GM19239 (cell line): ENCODE results near the gene HADHB.
"Not testable (repeated sequence)": the region's sequence is repeated elsewhere in the genome, so short reads cannot be mapped to it uniquely, and the experiment has no call there.

Experiments
- DNase-seq: peaks from one replicate; pipeline ENCODE4 v3.0.0; 2011; ENCODE audit warnings: low spot score; ENCODE audit not compliant: insufficient read length
- FAIRE-seq: peaks from 2 replicates; lab custom pipeline; 2011; peaks lifted over from hg19 to GRCh38; lab: Jason Lieb, UNC

HADHB gene

DNA sequence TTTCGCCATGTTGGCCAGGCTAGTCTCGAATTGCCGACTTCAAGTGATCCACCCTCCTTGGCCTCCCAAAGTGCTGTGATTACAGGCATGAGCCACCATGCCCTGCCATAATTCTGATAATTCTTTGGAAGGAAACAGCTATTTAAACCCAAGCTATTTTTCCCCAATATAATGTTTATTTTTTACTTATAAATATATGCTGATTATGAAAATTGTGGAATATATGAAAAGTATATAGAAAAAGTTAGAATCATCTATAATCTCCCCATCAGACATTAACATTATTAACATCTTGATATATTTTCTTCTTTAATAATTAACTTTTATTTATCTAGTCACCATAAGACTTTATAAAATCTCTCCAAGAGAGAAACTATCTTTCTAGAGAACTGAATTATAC, 41.2 kb downstream of the HADHB start:
- FAIRE-seq, result no peak
- DNase-seq, result no peak

DNA sequence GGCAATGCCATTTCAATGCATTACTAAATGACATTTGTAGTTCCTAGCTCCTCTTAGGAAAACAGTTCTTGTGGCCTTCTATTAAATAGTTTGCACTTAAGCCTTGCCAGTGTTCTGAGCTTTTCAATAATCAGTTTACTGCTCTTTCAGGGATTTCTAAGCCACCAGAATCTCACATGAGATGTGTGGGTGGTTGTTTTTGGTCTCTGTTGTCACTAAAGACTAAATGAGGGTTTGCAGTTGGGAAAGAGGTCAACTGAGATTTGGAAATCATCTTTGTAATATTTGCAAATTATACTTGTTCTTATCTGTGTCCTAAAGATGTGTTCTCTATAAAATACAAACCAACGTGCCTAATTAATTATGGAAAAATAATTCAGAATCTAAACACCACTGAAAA, 45.3 kb downstream of the HADHB start:
- DNase-seq (no peak), FAIRE-seq (no peak)

DNA sequence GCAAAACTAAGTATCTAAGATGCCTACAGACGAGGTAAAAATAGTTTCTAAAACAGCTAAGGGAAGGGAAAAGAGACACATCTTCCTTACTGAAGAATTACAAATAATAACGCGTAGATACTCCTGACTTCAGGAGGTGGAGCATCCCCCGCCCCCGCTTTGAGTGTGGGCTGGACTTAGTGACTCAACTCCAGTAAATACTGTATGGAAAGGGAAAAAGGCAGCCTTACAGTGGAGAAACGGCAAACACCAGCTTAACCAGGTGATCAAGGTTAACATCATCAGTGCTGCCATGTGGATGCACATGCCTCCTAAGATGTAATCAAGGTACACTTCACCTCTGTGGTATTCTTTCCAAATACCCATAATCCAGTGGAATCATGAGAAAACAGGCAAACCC, 47.9 kb downstream of the HADHB start:
- DNase-seq (no peak), FAIRE-seq (no peak)

DNA sequence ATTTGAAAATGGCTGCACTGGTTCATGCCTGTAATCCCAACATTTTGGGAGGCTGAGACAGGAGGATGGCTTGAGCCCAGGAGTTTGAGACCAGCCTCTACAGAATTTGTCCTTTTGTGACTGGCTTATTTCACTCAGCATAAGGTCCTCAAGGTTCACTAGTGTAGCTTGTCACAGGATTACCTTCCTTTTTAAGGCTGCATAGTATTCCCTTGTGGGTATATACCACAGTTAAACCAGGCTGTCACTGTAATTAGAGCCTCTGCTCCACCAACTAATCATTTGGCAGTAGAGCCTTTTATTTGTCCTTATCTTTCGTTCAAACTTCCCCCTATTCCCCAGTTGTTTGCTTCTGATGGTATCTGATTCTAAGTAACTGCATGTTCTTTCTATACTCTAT, 50.8 kb downstream of the HADHB start:
- no peak for DNase-seq
- FAIRE-seq, result no peak

DNA sequence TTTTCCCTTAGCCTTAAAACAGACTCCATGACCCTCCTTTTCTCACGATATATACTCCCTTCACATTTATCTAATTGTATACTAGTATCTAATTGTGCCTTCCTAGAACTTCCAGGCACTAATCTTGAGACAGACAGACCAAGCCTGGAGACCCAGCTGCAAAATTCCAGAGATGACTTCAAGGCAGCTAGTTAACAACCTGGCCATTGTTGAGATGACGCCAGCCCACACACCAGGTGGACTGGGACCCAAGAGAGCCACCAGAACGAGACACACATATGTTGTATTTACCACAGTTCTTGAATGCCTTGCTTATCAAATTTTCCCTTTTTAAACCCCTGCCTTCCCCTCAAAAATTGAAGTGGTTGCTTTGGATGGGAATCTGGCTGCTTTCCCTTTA, 52.3 kb downstream of the HADHB start:
- FAIRE-seq, result no peak
- no peak for DNase-seq

DNA sequence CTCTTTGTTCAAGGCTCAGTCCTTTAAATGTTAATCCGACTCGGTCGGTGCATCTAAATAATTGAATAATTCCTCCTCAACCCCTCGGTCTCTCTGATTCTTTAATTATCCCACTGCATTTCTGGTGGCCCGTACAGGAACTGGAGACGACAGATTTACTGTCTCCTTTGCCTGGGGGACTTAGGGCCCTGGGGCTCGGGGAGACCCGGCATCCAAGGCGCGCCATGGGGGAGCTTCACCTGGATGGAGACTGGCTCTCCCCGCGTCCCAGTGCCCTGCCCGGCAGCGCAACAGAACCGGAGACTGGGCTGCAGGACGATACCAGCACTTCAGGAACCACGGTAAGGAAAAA, 53.5 kb downstream of the HADHB start:
- DNase-seq, result no peak
- FAIRE-seq, result no peak

DNA sequence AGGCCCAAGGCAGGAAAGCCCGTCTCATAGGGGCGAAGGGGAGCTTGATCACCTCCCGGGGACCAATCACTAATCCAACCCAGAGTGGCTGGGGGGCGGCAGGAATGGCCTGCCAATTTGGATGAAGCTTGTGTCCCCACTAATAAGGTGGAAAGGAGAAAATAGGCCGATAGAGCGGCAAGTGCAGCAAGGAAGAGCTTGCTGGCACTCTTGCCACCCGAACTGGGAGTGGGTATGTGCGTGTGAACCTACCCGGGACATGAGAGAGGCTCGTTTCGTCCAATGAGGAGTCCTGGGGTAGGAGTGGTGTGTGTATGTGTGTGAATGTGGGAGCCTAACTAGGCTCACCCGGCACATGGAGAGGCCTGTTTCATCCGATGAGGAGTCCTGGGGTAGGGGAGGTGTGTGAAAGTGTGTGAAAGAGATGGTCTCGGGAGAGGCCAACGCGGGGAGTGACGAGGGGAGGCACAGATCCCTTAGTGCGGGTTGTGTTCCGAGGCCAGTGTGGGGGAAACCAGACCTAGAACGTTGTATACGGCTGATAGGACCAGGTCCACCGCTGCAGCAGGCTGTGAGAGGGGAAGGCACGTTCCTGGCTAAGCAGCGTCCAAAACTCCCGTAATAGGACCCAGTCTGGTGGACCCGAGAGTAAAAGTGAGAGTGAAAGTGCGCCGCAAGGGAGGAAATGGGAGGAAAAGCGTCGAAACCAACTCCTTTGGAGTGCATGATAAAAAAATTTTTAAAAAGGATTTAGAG, 54.1 kb downstream of the HADHB start:
- DNase-seq (no peak), FAIRE-seq (peak; percentile 51)

DNA sequence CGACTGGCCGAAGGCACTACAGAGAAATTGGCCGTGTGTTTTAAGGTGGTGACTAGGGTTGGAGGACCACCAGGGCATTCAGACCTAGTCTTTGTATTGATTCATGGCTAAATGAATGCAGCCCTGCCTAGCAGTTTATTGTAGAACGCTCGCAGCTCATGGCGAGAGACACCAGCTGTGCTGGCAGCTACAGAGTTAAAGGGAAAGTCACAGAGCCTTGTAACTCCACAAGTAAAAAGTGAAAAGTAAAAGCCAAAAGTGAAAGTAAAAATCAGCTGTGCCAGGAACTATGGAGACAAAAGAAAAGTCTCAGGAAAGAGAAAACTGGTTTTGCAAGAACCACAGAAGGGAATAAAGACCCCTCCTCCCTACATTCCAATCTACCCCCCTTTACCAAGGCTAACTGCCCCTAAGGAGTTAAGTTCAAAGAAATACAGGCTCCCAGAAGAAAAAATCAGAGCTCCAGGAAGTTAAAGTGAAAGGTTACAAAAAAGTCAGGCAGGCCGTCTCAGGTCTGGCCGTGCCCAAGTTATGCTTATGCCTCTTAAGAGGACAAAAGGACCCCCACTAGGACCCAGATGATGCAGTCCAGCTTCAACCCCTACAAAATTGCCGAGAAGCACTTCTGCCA, 54.8 kb downstream of the HADHB start:
- FAIRE-seq (peak; percentile 75), DNase-seq (no peak)

DNA sequence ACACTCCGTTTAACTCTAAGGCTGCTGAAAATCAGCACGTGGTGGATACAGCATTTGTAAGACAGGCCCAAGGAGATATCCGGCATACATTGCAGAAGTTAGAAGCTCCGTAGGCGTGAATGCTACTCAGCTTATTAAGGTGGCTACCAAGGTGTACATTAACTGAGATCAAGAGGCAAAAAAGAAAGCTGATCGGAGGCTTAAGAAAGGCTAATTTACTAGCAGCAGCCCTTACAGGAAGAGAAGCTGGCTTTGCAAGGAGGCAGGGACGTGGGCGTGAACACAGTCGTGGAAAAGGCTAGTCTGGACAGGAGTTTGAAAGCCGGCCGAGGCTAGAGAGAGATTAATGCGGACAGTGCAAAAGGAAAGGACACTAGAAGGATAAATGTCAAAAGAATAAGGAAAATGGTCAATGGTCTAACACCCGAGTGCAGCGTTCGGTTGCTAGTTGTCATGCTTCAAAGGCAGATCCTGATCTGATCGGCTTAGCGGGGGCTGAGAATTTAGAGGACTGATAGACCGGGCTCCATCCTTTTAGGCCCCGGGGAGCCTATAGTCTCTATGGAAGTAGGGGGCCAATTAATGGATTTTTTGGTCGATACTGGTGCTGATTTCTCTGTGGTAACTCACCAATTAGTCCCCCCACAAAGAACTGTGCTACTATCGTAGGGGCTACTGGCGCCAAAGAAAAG, 55.6 kb downstream of the HADHB start:
- no peak for DNase-seq
- FAIRE-seq, result peak; percentile 31

DNA sequence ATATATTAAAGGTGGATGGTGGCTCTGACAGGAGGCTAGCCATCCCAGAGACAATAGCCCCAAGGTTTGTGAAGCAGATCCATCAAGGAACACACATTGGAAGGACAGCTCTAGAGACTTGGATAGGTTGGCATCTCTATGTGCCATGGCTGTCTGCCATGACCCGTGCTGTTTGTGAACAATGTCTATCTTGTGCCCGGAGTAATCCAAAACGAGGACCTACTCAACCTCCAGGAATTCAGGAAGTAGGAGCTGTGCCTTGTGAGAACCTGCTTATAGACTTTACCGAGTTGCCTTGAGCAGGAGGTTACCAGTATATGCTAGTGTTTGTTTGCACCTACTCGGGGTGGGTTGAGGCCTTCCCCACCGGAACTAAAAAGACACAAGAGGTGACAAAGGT, 58.1 kb downstream of the HADHB start:
- FAIRE-seq (no peak), DNase-seq (no peak)

DNA sequence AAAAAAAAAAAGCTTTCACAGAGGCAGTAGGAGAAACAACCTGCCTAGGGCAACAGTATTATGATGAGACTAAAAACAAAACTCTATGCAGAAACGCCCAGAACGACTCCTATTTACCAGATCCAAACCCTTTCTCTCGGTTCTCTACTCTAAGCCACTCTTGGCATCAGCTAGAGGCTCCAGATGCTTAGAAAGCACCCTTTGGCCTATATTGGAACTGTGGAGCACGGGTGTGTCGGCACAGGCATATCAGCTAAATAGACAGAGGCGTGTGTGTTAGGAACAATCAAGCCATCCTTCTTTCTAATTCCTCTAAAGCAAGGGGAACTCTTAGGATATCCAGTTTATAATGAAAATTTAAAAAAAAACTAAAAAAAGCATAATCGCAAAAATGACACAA, 60.4 kb downstream of the HADHB start:
- not testable (repeated sequence) for FAIRE-seq, DNase-seq

DNA sequence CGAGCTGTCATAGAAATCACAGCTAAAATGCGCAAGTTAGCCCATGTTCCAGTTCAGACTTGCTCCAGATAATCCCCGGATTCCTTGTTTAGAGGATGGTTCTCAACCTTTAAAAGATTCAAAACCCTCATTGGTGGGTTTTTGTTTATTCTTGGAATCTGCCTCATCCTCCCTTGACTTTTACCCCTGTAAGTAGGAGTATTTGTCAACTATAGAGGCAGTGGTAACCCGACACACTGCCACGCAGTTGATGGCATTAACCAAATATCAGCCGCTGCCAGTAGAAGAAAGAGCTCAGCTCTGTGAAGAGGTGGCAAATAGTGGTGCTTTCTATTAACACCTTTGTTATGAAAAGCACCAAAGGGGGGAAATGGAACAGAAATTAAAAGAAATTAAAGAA, 60.8 kb downstream of the HADHB start:
- DNase-seq, result no peak
- no peak for FAIRE-seq

DNA sequence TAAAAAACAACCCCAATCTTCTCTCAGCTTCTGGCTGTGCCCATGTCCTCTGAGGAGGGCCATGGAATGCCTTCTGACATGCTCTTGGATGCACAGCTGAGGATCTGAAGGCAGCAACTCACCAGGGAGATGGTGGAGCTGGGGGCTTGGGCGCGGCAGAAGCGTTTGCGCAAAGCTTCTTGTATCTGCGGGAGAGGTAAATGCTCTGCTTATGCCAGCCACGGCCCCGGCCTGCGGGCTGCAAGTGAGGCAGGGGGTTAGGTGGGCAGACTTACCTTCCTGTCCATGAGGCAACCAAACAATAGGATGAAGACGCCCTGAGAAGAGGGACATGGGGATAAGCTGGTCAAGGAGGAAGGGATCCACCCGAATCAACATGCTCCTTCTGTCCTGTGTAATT, 65.2 kb downstream of the HADHB start:
- no peak for FAIRE-seq
- DNase-seq, result no peak

DNA sequence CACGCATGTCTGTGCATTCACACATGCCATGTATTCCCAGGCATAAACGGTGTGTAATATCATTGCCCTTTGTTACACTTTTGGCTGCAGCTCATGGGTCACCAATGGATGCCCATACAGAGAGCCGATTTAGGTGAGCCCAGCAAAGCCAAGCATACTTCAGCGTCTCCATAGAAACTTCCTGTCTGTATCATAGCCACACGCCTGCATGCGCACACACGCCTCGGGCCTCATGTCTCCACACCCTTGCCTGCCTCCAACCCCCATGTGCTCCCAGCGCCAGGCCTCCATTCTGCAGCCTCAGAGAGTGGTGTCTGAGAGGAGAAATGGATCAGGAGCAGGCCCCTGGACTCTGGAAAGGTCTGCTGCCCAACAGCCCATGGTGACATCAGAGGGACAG, 67.7 kb downstream of the HADHB start:
- FAIRE-seq (no peak), DNase-seq (no peak)

DNA sequence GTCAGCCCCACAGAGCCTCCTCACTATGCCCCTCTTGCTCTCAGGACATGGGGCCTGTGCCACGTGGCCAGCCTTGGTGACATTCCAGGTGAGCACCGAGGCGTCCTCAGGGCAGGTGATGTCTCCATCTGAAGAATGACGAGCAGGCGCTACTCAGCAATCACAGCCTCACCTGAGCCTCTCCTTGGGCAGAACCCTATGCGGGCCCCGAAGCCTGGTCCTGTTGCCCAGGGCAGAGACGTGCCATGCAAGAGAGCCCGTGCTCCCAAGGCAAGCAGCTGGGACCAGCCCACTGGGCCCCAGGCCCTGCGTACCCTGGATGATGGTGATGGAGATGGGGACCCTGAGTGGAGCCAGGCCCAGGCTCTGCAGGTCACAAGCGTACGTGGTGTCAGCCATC, 68.7 kb downstream of the HADHB start:
- FAIRE-seq (no peak), DNase-seq (no peak)

DNA sequence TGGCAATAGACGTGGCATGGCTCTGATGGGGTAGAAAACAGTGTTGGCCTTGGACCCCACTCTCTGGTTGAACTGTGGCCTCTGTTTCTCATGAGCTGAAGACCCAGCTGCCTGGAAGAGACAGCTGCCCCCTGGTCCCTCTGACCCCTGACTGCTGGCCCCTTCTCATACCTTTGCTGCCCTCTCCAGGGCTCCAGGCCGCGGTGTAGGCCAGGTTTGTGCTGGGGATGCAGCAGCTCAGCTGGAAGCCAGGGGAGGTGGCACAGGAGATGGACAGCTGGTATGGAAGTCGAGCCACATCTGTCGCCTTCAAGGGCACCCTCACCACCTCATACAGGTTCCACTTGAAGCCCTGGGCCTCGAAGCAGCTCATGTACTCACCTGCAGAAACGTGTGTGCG, 69.5 kb downstream of the HADHB start:
- no peak for FAIRE-seq
- DNase-seq, result no peak

DNA sequence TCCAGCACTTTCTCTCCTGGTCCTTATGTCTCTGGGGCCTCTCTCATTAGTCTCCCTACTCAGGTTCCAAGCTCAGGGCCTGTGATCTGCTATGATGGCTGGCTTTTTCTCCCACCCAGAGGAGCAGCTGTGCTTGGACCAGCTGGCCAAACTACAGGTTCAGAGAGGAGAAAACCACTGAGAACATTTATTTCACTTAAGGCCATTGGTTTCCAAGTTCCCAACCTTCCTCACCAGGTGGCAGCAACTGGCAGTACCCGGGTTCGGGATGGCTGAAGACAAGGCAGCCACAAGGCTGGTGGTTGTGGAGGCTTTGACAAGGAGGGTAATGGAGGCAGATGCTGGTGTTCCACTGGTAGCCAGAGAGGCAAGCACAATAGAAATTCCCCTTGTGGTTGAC, 71.3 kb downstream of the HADHB start:
- no peak for DNase-seq
- no peak for FAIRE-seq

DNA sequence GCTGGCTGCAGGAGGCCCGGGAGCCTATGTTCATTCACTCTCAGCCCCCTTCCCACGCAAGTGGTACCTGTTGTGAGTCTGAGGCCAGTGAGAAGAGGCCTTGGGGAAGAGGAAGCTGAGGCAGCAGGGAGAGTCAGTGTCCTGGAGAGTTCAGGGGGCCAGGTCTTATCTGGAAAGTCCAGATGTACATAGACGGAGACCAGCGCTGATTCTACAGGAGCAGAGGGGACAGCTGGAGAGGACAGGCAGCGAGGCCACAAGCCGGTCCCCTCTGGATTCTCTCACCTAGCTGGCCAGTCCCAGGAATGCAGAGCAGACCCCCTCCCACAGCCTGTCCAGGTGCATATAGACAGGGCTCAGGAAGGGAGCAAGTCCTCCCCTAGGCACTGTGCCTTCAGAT, 72.1 kb downstream of the HADHB start:
- no peak for FAIRE-seq
- no peak for DNase-seq

DNA sequence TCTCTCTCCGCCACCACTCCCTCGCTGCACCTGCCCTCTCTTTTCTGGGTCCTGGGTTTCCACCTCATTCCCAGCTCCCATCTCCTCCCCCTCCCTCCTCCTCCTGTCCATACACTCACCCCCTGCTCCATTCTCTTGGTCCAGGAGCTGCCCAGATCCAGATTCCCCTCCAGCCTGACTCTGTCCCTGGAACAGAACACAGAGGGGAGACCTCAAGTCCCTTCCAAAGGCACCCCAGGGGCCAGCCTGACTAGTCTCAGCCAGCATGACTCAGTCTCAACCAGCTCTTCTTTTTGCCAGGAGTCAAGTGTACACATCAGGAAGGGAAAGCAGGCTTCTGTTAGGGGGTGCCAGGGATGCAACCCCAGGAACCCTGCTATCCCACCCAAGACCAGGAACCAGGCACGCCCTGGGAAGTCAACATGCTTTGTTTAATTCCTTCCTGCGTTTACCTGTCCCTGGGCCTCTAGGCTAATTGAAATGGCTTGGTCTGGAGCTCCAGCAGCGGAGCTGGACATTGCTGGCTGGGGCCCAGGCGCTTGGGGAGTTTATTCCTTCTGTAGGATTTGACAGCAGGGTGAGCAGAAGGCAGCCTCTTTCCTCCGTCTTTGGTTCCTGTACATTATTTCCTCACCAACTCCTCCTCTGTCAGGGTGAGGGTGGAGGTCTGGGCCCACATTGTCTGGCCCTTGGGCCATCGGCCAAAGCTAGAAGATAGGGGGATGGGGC, 72.8 kb downstream of the HADHB start:
- FAIRE-seq (no peak), DNase-seq (no peak)

DNA sequence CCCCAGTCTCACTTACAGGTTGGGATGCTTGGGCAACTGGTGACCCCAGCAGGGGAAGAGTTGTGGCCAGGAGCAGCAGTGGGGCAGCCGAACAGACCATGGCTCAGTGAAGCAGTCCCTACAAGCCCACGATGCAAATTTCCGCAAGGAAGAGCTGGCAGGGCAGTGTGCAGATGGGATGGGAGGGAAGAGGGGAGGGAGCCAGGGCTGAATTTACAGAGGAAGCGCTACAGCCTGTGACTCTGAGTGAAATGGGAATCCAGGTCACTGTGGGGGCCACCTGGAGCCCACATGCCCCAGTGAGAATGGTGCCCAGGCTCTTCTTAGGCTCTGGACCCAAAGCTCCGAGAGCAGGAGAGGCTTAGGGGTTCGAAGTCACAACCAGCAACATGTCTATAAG, 74.2 kb downstream of the HADHB start:
- FAIRE-seq (no peak), DNase-seq (no peak)

DNA sequence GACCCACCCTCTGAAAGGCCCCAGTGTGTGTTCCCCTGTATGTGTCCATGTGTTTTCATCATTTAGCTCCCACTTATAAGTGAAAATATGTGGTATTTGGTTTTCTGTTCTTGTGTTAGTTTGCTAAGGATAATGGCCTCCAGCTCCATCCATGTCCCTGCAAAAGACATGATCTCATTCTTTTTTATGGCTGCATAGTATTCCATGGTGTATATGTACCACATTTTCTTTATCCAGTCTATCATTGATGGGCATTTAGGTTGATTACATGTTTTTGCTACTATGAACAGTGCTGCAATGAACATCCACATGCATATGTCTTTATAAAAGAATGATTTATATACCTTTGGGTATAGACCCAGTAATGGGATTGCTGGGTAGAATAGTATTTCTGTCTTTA, 79.7 kb downstream of the HADHB start:
- DNase-seq, result not testable (repeated sequence)

More for the DNA sequence above, 79.7 kb downstream of the HADHB start:
- not testable (repeated sequence) for FAIRE-seq
